Mucosa of rectum (tissue), 2 donors: Measurements from ENCODE around the gene KLHL13.

Experiments used
- H3K27ac ChIP-seq, 2 donors: one replicate each; pipeline ENCODE4 v1.7.0; 2013; ENCODE audit warnings: inconsistent platforms in 2 of 2, low read depth in 2 of 2, low read length in 2 of 2
- H3K27me3 ChIP-seq, 2 donors: one replicate each; pipeline ENCODE4 v1.7.0; 2013; ENCODE audit warnings: low read length in 2 of 2; ENCODE audit not compliant: control insufficient read depth in 2 of 2, insufficient read depth in 2 of 2
- H3K36me3 ChIP-seq, 2 donors: one replicate each; pipeline ENCODE4 v1.7.0; 2013; ENCODE audit warnings: low read length in 2 of 2; ENCODE audit not compliant: control insufficient read depth in 2 of 2, insufficient read depth in 2 of 2
- H3K4me1 ChIP-seq, 2 donors: one replicate each; pipeline ENCODE4 v1.7.0; 2013; ENCODE audit warnings: low read length in 2 of 2, mild to moderate bottlenecking in 1 of 2; ENCODE audit not compliant: control insufficient read depth in 2 of 2, insufficient read depth in 2 of 2
- H3K4me3 ChIP-seq, 2 donors: one replicate each; pipeline ENCODE4 v1.7.0; 2013; ENCODE audit warnings: low read length in 2 of 2
- H3K9ac ChIP-seq, 2 donors: one replicate each; pipeline ENCODE4 v1.7.0; 2013; ENCODE audit warnings: low read length in 2 of 2, low read depth in 1 of 2, mild to moderate bottlenecking in 1 of 2
- H3K9me3 ChIP-seq, 2 donors: one replicate each; pipeline ENCODE4 v1.7.0; 2013; ENCODE audit warnings: low read length in 2 of 2; ENCODE audit not compliant: control insufficient read depth in 2 of 2
- donor health status: healthy.
- donor health status: Normal muscosa, but diverticular disease.

Gene KLHL13

GRCh38 chrX:118088084-118088483 lies 28.5 kb downstream of the KLHL13 start:
- no peak overlapping the region for H3K9ac ChIP-seq
- H3K27ac ChIP-seq, result no peak overlapping the region
- H3K27me3 ChIP-seq, result no peaks in the 10 kb centered on the region
- no peaks in the 10 kb centered on the region for H3K36me3 ChIP-seq
- H3K4me1 ChIP-seq, result no peaks in the 10 kb centered on the region
- no peak overlapping the region for H3K4me3 ChIP-seq
- H3K9me3 ChIP-seq, result no peaks in the 10 kb centered on the region

- Histone ChIP-seq H3K9me3 (no peaks in the 10 kb centered on the region), H3K4me1 (no peaks in the 10 kb centered on the region), H3K36me3 (no peaks in the 10 kb centered on the region), H3K4me3 (no peak overlapping the region), H3K27me3 (no peaks in the 10 kb centered on the region), H3K27ac (no peak overlapping the region), H3K9ac (no peak overlapping the region)
Observed at GRCh38 chrX:118074196-118074595, 42.4 kb downstream of the KLHL13 start.

- H3K36me3 ChIP-seq, result no peaks in the 10 kb centered on the region
- H3K4me3 ChIP-seq, result no peak overlapping the region
- peaks cover 0 to 2% of the 10 kb centered on the region in 2 donors for H3K4me1 ChIP-seq
- H3K27ac ChIP-seq, result no peak overlapping the region
- no peaks in the 10 kb centered on the region for H3K9me3 ChIP-seq
- H3K27me3 ChIP-seq, result no peaks in the 10 kb centered on the region
- H3K9ac ChIP-seq, result no peak overlapping the region
Observed at GRCh38 chrX:118066867-118067515, 49.6 kb downstream of the KLHL13 start.

GRCh38 chrX:118062817-118063615 lies 53.6 kb downstream of the KLHL13 start:
- Histone ChIP-seq H3K27ac (no peak overlapping the region), H3K4me1 (peaks cover 0 to 2% of the 10 kb centered on the region in 2 donors), H3K27me3 (no peaks in the 10 kb centered on the region), H3K9me3 (no peaks in the 10 kb centered on the region), H3K9ac (no peak overlapping the region), H3K36me3 (no peaks in the 10 kb centered on the region), H3K4me3 (no peak overlapping the region)

- no peak overlapping the region for H3K9ac ChIP-seq
Observed at GRCh38 chrX:118062048-118062789, 54.4 kb downstream of the KLHL13 start.

GRCh38 chrX:118058924-118059323 lies 57.7 kb downstream of the KLHL13 start:
- Histone ChIP-seq H3K36me3 (no peaks in the 10 kb centered on the region), H3K27me3 (no peaks in the 10 kb centered on the region), H3K9ac (no peak overlapping the region), H3K9me3 (no peaks in the 10 kb centered on the region), H3K4me1 (no peaks in the 10 kb centered on the region), H3K27ac (no peak overlapping the region), H3K4me3 (no peak overlapping the region)

More at GRCh38 chrX:118062048-118062789, 54.4 kb downstream of the KLHL13 start:
- H3K27ac ChIP-seq, result no peak overlapping the region
- no peaks in the 10 kb centered on the region for H3K9me3 ChIP-seq
- H3K27me3 ChIP-seq, result no peaks in the 10 kb centered on the region
- no peak overlapping the region for H3K4me3 ChIP-seq
- peaks cover 0 to 2% of the 10 kb centered on the region in 2 donors for H3K4me1 ChIP-seq
- H3K36me3 ChIP-seq, result no peaks in the 10 kb centered on the region

GRCh38 chrX:118056870-118057269 lies 59.7 kb downstream of the KLHL13 start:
- no peaks in the 10 kb centered on the region for H3K27me3 ChIP-seq
- H3K36me3 ChIP-seq, result no peaks in the 10 kb centered on the region
- no peaks in the 10 kb centered on the region for H3K9me3 ChIP-seq
- H3K4me3 ChIP-seq, result no peak overlapping the region
- H3K9ac ChIP-seq, result no peak overlapping the region
- H3K27ac ChIP-seq, result no peak overlapping the region
- no peaks in the 10 kb centered on the region for H3K4me1 ChIP-seq

GRCh38 chrX:118049713-118050112 lies 66.9 kb downstream of the KLHL13 start:
- Histone ChIP-seq H3K4me3 (no peak overlapping the region), H3K27me3 (no peaks in the 10 kb centered on the region), H3K9me3 (no peaks in the 10 kb centered on the region), H3K9ac (no peak overlapping the region), H3K4me1 (no peaks in the 10 kb centered on the region), H3K27ac (no peak overlapping the region), H3K36me3 (no peaks in the 10 kb centered on the region)

- H3K4me3 ChIP-seq, result no peak overlapping the region
- H3K9ac ChIP-seq, result no peak overlapping the region
- H3K36me3 ChIP-seq, result no peaks in the 10 kb centered on the region
- H3K27me3 ChIP-seq, result no peaks in the 10 kb centered on the region
- no peaks in the 10 kb centered on the region for H3K4me1 ChIP-seq
- H3K27ac ChIP-seq, result no peak overlapping the region
- no peaks in the 10 kb centered on the region for H3K9me3 ChIP-seq
Observed at GRCh38 chrX:118047446-118048186, 69.0 kb downstream of the KLHL13 start.
